HG03280 (cell line): ENCODE data around the gene PIGX.
A peak's percentile ranks its signal among the peaks of the same experiment; 100 is the strongest.
"Not testable (repeated sequence)": the region's sequence is repeated elsewhere in the genome, so short reads cannot be mapped to it uniquely, and the experiment has no call there.

Source experiments
- ATAC-seq: cut with Tn5 transposase; IDR thresholded peaks from one replicate; pipeline ENCODE4 v1.9.1; 2021; ENCODE audit warnings: mild to moderate bottlenecking, moderate library complexity; ENCODE audit not compliant: unreplicated experiment

PIGX gene

DNA sequence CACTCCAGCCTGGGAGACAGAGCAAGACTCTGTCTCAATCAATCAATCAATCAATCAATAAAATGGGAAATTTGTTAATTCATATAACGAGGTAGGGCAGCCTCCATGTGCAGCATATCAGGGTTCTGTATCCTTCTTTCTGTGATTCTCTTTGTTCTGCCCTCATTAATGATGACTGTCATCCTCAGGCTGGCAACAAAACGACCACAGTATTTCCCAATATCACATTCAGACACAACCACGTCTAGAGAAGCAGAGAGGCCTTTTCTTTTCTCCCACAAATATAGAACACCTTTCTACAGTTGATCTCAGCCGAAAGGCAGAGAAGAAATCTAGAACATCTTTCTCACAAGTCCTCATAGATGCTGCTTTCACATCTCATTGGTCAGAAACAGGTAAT lies 11.4 kb upstream of the PIGX start:
- no peak for ATAC-seq

DNA sequence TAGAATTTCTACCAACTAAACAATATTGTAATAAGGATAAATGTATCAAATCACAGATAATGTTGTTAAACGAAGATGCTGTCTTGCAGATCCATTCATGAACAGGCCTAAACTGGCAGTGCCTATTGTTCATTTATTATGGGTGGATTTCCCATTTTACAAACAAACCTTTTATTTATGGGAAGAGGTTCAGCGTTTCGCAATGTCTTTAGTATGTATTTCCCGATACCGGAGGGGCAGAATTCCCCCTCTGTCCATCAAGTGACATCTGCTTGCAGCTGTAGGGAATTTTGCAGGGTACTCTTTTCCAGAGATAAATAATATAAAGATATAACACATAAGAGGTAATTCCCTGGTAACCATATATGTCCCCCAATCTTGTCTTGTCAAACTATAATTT lies 5.8 kb upstream of the PIGX start:
- ATAC-seq = no peak

DNA sequence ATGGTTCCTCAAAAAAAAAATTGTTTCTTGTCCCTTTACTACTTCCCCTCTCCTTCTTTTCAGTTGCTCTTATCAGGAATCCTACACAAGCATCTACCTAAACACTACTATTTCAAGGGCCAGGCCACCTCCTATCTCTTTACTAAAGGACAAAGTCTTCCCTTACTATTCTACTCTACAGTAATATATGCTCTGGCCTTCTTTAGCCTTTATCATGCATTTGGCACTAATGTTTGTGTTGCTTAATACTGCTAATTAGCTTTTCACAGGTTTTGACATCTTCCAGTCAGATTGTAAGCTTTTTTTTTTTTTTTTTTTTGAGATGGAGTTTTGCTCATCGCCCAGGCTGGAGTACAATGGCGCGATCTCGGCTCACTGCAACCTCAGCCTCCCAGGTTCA lies 5.4 kb upstream of the PIGX start:
- no peak for ATAC-seq

DNA sequence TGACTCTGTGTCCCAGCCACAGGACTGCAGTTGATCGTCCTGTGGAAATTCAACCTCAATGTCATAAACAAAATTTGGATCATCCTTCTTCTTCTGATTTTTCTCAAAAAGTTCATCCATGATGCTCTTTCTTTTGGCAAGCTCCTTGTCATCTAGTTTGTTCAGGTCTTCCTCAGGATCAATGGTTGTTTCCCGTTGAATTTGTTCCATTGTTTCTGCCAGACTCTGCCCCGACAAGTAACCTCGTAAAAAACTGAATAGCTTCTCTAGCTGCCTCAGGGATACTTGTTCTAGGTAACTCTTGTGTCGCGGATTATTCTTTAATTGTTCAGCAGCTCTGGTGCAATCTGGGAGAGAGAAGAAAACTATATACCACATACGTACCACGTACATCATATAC lies 4.6 kb upstream of the PIGX start:
- ATAC-seq = no peak

DNA sequence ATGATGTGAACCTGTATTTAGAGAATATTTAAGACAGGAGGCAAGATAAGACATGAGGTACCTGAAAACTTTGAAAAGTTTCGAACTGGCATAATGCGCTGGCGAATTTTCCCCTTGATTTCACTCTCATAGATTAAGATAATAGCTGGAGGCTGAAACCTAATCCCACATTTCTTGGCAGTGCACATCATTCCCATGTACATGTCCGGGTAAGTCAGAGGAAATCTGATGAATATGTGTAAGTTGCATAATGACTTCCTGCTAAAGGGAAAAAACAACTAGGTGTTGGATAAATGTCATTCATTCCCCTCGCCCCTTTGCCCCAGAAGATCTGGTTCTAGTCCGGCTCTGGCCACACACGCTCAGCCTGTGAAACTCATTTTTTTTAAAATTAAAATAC lies 3.7 kb upstream of the PIGX start:
- no peak for ATAC-seq

DNA sequence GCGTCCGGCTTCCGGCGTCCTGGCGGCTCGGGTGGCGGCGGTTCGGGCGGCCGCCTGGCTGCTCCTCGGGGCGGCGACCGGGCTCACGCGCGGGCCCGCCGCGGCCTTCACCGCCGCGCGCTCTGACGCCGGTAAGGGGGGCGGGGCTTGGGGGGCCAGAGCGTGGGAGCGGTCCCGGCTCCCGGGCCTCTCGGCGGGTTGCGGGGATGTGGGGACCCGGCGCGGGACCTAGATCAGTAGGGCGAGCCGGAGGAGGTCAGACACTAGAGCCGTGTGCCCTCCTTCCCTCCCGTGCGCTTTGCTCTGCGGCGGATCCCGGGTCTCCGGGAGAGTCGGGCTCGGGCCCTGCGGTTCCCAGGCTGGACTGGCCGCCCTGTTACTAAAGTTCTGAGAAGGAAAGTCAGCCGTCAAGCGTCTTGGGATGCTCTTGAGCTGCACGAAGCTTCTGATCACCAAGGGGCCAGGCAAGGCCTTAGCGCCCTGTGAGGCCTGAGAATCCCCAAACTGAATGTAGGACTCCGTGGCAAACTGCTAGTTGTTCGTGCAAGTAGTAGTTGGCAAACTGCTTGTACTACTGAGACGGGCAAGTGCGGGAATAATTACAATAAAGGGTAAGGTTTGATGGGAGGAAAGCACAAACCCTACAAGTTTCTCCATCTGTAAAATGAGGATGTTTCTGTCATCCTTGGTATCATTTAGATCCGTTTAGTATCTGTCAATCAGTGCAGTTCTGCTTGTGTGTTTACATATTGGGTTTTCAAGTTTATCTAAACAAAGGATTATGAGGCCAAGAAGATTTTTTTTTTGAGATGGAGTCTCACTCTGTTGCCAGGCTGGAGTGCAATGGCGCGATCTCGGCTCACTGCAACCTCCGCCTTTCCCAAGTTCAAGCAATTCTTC lies 587 bp downstream of the PIGX start:
- peak; percentile 61 for ATAC-seq

DNA sequence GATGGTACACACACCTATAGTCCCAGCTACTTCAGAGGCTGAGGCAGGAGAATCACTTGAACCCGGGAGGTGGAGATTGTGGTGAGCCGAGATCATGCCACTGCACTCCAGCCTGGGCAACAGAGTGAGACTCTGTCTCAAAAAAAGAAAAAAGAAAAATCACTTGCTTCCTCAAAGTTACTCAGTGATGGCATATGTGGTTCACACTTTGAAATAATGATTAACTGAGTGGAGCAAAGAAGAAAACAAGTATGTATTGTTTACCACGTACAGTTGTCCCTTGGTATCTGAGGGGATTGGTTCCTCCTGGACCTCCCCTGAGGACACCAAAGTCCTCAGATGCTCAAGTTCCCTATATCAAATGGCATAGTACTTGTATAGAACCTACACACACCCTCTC lies 5.0 kb downstream of the PIGX start:
- ATAC-seq = not testable (repeated sequence)

DNA sequence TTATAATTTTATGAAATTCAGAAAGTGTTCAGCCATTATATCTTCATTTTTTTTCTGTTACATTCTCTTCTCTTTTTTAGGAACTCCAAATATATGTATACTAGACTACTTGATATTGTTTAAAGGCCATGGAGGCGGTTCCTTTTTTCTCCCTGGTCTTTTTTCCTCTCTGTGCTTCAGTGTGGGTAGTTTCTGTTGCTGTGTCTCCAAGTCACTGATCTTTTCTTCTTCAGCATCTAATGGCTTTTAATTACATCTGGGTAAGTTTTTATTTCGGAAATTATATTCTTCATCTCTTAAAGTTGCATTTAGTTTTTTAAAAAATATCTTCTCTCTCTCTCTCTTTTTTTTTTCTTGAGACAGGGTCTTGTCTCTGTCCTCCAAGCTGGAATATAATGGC lies 8.9 kb downstream of the PIGX start:
- ATAC-seq = no peak

DNA sequence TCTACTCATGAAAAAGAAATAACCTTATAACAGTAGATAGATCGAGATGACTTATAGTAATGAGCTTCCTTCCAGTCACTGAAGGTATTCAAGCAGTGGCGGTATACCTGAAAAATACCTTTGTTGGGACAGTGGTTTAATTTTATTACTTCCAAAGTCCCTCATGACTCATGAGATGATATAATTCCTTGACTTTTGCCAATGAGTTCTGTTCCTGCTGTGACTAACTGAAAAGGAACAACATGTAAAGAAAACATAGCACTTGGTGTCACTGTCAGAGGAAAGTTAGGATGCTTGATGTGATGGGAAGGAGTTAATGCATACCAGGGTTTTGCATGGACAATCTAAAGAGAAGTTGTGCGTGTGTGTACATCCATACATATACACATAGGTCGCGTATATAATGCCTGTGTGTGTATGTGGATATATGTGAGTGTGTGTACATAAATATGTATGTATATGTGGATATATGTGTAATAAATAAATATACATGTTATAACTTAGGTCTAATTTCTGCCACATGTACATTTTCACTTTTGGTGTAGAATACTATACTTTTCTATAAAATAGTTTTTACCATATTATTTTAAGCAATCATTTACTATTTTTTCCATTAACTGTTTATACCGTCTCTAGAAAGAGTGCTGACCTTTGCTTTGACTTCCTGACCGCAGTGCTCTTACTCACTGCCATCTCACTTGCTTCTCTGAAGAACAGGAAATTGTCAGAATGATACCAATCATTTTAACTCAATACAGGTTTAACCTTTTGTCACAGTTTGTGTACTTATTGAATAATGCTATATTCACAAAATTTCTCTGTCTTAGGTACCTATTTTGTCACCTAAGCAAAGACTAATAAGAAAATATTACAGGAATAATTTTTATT lies 14.9 kb downstream of the PIGX start:
- no peak for ATAC-seq

DNA sequence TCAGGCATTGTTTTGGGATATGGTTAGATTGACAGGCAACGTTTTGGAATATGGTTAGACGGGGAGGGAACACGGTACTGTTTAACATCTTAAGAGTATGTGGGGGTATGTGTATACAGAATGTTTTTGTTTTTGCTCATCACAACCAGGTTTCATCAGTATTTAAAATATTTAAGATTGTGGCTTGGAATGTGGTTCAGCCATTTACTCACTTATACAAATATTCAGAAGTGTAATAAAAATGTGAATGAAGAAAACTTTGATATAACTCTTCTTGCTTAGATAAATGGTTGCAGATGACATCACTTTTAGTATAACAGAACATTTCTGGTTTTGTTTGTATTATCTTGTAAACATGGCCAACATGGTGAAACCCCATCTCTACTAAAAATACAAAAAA lies 23.6 kb downstream of the PIGX start:
- ATAC-seq = no peak

DNA sequence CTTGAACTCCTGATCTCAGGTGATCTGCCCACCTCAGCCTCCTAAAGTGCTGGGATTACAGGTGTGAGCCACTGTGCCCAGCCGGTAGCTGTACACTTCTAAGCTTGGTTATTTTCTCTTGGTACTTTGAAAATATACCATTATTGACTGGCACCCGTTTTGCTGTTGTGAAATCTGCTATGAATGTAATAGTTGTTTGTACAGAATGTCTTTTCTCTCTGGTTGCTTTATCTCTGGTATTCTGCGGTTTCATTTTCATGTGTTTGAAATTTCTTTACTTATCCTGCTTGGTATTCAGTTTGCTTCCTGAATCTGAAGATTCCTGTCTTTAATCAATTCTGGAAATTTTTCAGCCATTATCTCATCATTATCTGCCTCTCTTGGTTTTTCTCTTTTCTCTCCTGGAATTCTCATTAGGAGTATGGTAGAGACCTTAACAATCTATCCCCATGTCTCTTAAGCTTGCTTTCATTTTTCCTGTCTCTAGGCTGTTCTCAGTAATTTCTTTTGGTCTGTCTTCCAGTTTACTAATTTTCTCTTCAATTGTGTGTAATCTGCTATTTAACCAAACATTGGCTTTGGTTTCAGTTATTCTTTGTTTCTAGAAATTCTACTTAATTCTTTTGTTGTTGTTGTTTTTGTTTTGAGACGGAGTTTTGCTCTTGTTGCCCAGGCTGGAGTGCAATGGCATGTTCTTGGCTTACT lies 24.6 kb downstream of the PIGX start:
- no peak for ATAC-seq

DNA sequence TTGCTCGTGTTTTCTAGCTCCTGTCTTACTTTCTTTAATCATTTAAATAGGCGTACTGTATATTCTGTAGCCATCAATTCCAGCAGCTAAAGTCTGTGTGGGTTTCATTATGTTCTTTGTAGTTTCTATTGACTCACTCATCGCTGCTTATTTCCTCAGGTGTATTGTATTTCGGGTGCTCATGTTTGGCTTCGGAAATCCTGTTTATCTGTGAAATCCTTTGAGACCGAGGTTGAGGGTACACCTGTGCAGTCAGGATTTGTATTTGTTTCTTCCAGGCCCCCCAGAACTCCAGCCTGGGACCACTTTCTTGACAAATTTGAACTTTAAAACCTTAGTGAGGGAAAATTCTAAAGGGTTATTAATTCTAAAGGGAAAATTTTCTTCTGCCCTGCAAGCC lies 25.5 kb downstream of the PIGX start:
- no peak for ATAC-seq

DNA sequence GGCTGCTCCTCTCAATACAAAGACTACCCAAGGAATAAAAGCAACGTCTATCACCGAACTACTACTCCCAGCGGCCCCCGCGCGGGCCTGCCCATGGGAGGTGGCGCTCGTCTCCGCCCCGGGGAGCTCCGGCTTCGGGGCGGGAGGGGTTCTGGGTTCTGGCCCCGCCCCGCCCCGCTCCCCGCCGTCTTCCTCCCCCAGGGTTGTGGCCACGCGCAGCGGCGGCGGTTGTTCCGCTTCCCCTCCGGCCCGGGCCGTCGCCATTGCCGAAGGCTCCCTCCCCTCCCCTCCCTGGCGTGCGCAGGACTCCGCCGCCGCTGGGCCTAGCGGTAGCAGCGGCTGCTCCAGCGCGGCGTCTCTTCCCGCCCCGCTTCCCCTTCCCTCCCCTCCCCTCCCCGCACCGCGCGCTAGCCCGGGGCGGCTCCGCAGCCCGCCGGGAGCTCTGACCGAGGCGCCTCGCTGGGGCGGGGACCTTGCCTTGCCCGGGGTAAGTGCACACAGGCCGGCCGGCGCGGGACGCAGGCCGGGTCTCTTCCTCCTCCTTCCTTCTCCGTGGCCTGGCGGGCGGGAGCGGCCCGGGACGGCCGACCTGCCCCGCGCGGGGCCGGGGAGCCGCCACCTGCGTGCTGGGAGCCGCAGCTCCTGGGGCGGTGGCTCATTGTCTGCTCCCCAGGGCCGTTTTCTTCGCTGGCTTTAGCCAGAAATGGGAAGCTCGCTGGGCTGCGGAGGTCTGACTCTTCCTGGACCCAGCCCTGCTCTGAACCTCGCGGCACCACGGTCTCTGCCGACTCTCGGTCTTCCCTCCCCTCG lies 27.7 kb downstream of the PIGX start, which contains the start of gene PAK2:
TSS of gene PAK2 (plus strand) at position 187 of the 810 bp plus-strand sequence. CDS start 42,790 bp downstream, outside the sequence.
- peak; percentile 83 for ATAC-seq

DNA sequence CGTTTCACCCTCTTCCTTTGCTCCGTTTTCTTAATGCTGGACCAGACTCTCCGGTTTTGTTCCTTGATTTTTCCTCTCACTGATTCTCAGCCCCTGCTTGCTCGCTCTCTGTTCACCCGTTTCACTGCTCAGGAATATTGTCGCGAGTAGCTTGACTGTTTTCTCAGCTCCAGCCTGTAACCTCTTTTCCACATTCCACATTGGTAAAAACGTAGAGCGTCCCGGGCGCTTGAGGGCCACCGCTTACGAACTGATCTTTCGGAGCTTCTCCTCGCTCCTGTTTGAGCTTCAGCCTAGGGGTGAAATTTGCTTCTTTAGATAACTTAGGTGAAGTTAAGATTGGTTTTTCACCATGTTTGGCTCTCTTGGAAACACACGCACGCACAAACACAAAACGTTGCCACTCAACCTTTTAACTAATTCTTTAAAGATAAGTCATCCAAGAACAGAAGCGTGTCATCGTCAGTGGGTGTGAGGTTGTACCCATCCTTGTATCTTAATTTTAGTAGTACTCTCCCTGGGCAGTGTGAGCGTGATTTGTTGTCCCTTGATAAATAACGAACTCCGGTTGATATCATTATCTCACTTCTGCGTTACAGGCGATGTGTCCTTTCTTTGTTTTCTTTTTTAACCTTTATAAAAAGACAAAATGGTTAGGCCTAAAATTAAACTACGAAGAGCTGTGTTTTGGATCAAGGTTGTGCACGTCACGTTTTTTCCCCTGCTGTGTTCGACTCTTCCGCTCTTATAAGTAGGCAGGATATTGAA lies 28.5 kb downstream of the PIGX start:
- ATAC-seq = peak; percentile 1

DNA sequence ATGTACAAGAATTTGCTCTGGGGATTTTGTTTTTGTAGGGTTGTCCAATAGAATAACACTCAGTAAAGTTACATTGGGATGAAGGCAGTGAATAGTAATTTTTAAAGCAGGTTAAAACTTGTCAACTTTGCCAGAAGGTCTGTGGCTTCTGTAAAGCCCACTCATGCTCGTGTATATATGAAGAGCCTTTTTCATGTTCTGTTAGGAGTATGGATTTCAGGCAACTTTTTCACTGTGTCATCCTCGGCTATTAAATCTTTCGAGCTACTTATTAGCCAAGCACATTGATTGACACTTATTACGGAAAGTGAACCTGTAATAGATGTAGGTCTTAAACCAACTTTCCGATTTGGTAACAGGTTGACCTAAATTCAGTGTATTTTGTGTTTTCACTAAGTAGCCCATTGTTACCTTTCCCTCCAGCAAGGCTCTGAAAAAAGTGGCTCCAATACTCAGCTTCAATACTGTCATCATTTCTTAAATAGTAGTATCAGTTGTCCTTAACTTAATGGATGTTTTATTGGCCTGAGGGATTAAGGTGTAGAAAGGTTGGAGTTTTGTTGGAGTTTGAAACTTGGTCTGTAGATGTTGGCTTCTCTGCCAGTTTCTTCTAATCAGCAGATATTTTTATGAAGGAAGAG lies 29.2 kb downstream of the PIGX start:
- ATAC-seq = no peak

DNA sequence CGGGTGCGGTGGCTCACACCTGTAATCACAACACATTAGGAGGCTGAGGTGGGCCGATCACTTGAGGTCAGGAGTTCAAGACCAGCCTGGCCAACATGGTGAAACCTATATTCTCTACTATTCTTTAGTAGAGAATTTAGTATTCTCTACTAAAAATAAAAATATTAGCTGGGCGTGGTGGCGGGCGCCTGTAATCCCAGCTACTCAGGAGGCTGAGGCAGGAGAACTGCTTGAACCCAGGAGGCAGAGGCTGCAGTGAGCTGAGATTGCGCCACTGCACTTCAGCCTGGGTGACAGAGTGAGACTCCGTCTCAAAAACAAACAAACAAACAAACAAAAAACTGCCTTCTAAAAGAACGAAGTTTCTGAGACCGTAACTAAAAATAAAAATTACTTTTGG lies 31.4 kb downstream of the PIGX start:
- not testable (repeated sequence) for ATAC-seq

DNA sequence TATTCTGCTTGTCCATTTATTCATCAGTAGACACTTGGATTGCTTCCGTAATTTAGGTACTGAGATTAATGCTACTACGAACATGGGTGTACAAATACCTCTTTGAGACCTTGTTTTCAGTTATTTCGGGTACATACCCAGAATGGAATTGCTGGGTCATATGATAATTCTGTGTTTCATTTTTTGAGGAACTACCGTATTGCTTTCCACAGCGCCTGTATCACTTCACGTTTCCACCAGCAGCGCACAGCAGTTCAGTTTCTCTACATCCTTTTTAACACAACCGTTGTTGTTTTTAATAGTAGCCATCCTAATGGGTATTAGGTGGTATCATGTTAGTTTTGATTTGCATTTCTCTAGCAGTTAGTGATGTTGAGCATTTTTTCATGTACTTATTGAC lies 36.9 kb downstream of the PIGX start:
- ATAC-seq = no peak

DNA sequence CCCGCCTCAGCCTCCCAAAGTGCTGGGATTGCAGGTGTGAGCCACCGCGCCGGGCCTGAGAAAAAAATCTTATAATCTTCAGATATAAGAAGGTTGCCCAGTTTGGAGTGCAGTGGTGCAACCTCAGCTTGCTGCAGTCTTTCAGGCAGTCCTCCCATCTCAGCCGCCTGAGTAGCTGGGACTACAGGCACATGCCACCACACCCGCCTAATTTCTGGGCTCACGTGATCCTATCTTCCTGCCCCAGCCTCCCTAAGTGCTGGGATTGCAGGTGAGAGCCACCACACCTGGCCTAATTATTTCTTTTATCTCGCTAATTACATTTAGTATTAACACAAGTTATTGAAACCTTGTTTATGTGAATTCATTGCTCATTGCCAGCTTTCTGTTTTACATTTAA lies 41.0 kb downstream of the PIGX start:
- ATAC-seq = no peak
